Left forelimb (tissue), 1 donor: ENCODE data around the gene SRMS.
"Not testable (repeated sequence)": the region's sequence is repeated elsewhere in the genome, so short reads cannot be mapped to it uniquely, and the experiment has no call there.

Experiments used
- DNase-seq: peaks from one replicate; pipeline ENCODE4 v3.0.0-alpha.2; 2018; ENCODE audit warnings: low spot score

The SRMS gene

DNA sequence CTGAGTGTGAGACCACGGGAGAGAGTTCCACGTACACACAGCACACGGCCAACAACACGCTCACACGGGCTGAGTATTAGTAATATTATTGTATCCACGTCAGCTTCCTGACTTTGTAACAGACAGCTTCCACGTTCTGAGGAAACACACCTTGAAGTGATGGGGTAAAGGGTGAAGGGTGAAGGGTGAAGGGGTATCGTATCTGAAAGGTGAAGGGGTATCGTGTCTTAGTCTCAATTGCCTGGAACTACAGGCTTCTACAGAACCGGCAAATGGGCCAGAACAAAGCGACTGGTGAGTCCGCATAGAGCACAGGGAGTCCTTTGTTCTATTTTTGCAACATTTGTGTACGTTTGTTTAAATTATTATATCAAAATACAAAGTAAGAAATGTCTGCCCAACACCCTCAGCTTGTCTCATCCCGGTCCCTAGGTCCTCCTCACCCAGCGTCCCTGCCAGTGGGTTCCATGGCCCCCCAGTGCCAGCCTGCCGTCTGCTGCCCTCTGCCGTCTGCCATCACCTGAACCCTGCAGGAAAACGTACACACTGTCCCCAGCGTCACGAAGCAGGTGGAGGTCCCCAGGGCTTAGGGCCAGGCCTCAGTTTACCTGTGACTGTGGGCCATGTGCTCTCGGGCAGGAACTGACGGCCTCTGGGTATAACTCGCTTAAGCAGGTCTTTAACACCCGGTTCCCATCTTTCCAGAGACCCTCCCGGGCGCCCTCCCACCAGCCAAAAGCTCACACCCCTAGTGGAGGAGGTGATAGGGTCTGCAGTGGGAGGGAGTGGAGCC is 30.9 kb upstream of the SRMS start:
- no peak for DNase-seq

DNA sequence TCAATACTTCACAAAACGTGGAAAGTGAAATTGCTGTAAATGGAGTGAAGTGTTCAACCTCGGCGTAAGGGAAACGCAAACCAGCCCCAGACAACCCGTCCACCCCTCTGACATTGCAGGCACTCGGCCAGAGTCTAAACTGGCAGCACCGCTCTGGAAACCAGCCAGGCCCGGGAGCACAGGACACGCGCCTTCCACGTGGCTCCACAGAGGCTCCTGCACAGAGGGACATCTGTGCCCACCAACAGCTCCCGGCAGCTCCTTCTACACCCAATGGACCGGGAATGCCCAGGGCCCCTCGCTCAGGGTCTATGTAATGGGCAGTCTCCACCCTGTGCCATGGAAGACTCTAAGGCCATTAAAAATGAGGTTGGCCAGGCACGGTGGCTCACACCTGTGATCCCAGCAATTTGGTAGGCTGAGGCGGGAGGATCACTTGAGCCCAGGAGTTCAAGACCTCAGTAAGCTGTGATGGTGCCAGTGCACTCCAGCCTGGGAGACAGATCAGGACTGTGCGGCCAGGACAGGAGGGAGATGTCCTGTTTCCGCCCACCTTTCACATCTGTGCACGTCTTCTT is 29.9 kb upstream of the SRMS start:
- no peak for DNase-seq

DNA sequence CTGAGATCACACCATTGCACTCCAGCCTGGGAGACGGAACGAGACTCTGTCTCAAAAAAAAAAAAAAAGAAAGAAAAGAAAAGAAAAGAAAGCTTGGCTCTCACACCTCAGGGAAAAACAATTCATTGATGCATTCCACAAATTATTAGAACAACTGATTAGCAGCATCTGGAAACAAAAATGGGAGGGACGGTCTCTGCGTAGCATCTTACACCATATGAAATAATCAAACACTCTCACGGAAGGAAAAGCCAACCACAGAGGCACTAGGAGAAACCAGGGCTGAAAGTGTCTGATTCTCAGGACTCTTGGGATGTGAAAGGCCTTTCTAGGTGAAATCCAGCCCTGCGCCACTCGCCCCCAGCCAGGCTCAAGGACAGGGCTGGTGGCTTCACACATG is 28.8 kb upstream of the SRMS start:
- no peak for DNase-seq

DNA sequence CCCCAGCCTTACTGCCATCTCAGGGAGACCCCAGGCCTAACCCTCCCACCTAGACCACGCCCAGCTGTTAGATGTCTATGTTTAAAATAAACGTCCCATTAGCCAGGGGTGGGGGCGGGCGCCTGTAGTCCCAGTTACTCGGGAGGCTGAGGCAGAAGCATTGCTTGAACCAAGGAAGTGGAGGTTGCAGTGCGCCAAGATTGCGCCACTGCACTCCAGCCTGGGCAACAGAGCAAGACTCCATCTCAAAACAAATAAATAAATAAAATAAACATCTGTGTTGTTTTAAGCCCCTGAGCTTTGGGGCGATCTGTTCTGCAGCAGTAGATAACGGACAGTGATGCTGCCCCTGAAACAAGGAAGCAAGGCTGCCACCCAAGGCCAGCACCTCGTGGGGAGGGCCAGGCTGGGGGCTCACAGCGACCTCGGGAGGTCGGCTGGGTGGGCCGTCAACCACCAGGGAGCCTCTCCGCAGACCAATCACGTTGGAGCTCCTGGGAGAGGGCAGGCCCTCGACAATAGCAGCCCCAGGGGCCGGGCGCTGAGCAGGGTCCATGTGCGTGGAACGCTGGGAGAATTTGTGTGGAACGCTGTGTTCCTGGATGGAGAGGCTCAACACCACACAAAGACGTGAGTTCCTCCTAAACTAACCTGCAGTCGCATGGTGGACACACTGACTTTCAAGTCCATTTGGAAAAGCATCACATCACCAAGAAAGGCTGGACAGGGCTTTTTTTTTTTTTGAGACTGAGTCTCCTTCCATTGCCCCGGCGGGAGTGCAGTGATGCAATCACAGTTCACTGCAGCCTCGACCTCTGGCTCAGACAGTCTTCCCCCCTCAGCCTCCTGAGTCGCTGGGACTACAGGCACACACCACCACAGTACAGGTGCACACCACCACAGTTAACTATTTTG is 27.5 kb upstream of the SRMS start:
- no peak for DNase-seq

DNA sequence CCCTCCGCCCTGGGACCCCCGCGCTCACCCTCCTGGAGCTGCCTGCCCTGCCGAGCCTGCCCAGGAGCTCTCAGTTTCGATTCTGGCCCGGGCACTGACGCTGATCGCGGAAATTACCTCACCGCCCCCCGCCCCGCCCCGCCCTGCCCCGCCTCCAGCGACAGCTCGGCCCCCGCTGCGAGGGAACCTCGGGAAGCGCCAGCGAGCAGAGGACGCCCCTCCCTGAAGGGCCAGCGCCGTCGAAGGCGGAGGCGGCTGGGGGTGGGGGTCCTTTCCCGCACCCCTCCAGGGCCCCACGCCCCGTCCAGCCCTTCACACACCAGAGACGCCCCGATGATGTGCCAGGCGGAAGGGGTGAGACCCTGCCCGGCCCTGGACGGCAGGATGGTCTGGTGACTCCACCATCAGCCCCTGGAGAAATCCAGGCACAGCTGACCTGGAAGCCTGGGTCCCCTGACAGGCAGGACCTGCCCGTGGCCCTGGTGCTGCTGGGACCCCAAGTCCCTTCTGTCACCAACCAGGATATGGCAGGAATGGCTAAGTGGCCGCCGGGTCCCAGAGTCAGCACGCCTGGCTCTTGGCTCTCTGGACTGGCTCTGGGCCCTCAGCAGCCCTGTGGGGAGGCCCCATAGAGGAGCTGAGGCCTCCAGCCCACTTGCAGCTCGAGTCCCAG is 26.7 kb upstream of the SRMS start, which contains the start of gene HELZ2:
TSS of gene HELZ2 (minus strand) at position 84 of the 673 bp plus-strand sequence. CDS start 1,854 bp downstream, outside the sequence.
- peak; percentile 88 for DNase-seq

DNA sequence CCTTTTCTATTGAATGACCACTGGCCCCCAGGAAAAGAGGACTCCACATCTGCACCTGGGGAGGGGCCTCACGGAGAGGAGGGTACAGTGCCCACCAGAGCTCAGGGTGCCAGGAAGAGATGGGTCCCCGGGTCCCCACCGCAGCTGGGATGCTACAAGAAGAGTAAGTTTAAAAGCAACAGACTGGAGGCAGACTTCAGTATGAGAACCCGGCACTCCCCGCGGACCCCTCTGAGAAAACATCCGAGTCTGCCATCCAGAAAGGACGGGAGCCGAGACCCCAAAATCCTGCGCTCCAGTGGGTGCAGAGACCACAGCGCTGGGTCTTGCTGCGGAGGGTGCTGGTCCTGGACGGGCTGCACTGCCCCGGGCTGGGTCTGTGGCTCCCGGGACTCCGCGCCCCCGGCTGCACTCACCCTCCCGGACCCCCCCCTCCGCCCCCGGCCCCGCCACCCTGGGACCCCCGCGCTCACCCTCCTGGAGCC is 26.1 kb upstream of the SRMS start:
- DNase-seq: no peak

DNA sequence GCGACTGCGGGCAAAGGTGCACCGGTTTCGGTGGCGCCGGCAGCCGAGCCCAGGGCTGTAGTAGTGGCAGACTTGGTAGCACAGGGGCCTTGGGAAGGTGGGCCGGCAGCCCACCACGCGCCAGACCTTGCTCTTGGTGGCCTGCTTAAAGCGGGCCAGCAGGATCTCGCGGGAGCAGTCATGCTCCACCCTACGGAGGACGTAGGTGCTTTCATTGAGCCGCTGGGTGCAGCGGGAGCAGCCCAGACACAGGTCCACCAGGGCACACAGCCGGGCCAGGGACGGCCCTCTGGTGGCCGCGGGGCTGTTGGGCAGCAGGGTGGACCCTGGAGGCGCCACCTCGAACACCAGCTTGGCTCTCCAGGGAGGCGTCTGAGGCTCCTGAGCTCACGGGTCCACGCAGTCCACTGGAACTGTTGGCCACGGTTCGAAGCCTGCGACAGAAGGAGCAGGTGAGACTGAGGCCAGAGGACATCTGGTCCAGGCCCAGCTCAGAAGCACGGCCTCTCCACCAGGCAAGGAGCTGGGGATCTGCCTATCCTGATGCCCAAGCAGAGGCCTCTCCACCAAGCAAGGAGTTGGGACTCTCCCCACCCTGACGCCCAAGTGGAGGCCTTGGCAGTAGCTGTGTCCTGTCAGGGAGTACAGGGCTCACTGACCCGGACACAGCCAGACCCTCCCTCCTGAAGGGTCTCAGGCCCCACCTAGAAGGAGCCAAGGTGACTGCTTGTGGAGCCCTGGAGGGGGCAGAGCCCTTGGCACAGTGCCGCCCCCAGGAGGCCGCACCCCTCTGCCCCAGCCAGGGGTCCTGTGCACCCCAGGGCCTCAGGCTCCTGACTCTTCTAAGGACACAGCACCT is 25.5 kb upstream of the SRMS start:
- no peak for DNase-seq

DNA sequence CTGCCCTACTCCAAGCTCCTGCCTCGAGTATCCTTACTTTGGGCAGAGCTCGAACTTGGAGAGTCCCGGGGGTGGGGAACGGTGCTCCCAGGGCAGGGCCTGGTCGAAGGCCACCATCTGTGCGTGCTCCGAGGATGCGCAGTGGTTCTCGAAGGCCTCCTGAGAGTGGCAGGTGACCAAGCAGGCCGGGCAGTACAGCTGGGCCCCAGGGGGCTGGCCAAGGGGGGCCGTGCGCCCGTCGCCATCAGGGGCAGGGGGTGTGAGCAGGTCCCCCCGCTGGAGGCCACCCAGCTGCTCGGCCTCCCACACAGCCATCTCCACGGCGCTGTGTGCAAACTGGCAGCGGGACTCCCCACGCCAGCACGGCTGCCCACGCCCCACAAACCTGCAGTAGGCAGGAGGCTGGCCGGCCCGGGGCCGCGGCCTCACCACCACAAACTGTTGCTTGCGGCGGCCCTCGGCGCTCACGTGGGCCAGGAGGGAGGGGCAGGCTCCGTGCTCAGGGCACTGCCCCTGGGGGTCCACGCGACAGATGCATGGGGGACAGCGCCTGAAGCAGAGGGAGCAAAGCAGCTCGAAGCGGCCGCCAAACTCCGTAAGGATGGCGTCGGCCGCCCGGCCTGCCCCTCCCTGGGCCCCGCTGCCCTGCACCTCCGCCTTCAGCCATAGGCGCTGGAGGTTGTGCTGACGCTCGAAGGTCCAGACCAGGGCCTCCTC is 24.7 kb upstream of the SRMS start:
- no peak for DNase-seq

DNA sequence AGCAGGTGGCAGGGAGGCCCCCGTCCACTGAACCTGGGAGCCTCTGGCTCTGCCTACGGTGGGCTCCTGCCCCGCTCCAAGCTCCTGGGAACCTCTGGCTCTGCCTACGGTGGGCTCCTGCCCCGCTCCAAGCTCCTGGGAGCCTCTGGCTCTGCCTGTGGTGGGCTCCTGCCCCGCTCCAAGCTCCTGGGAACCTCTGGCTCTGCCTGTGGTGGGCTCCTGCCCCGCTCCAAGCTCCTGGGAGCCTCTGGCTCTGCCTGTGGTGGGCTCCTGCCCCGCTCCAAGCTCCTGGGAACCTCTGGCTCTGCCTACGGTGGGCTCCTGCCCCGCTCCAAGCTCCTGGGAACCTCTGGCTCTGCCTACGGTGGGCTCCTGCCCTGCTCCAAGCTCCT is 23.5 kb upstream of the SRMS start:
- DNase-seq: not testable (repeated sequence)

DNA sequence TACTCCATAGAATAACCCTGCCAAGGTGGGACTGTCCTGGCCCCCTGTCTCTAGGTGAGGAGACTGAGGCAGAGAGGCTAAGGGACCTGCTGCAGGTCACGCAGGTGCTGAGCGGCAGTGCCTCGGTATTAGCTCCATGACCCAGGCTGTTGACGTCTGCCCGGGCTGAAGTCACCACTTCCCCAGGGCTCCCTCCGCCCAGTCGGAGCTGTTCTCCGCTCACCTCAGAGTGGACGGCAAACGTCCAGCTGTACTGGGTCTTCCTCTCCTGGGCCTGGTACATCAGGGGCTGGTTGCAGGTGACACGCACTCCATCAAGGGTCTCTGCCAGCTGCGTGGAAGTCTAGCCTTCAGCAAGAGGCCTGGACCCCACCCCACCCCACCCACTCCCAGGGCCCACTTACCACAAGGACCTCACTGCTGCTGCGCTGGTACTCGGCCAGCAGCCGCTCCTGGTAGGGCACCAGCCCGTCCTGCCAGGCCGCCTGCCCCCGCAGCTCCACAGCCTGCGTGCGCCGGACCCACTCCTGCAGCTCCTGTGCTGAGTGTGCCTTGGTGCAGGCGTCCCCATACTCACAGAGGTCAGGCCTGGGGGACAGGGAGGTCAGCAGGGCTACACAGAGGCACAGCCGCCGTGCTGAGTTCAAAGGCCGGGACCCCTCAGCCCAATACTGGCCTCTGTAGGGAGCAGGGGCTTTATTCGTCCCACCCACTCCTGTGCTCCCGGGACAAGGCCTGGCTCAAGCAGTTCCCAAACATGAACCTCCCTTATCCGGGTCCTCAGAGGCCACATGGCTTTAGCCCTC is 22.9 kb upstream of the SRMS start:
- DNase-seq: no peak

DNA sequence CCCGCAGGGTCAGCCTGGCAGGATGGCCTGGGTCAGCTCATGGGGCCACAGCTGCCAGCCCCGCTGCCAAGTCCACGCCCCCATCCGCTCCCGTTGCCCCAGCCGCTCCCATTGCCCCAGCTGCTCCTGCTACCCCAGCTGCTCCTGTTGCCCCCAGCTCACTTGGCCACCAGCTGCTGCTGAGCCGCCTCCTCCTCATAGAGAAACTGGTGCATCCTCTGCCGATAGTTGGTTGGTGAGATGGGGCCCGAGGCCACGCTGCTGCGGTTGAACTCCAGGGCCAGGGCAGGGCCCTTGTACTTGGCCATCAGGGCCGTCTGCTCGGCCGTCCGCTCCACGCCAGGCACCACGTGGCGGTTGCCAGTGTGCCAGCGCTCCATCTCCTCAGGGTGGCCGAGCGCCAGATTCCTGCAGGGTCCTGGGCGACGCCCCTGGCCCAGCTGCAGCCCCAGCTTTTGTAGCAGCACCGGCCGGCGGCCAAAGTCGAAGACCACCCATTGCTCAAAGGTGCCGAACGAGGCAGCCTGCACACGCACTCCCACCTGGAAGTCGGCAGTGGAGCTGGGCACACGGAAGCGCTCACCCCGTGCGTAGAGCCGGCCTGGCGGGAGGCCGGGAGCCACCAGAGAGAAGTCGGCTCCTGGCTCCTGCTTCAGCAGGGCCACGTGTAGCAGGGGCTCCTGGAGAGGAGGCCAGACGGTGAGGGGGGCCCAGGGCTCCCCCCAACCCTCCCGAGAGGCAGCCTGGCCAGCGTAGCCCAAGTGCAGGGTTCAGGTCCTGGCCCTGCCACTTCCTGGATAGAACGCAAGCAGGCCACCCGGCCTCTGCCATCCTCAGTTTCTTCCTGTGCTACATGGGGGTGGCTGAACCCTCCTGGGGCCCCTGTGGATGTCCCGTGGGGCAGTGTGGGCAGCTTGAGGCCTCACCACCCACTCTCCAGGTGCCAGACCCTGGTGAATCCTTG is 21.7 kb upstream of the SRMS start:
- no peak for DNase-seq

DNA sequence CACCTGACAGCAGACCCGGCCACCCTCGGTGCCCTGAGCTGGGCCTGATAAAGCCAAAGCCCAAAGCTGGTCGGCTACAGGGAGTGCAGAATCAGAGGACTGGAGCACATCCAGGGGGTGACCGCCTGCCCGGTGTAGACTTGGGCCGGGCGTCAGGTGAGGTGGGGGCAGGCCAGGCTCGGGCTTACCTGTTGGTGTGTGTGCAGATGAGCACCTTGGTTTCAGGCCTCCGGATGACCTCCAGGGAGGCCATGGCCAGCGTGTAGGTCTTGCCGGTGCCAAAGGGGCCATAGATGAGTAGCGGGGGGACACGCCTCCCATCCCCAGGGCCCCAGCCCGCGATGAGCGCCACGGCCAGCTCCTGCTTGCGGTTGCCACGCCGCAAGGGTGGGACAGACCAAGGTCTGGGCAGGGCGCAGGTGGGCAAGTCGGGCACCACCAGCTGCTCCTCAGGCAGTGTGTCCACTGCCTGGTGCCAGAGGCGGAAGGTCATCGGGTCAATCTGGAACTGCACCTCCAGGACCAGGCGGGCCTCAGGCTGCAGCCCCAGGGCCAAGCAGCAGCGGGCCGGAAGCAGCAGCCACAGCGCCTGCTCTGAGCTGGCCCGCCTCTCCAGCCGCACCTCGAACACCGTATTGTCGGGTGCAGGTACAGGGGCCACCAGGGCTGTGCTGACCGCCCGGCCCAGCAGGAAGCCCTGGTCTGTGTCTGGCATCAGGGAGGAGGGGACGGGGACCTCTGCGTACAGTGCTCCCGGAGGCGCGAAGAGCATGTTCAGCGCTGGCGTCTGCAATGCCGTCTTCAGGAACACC is 20.8 kb upstream of the SRMS start:
- DNase-seq: no peak

DNA sequence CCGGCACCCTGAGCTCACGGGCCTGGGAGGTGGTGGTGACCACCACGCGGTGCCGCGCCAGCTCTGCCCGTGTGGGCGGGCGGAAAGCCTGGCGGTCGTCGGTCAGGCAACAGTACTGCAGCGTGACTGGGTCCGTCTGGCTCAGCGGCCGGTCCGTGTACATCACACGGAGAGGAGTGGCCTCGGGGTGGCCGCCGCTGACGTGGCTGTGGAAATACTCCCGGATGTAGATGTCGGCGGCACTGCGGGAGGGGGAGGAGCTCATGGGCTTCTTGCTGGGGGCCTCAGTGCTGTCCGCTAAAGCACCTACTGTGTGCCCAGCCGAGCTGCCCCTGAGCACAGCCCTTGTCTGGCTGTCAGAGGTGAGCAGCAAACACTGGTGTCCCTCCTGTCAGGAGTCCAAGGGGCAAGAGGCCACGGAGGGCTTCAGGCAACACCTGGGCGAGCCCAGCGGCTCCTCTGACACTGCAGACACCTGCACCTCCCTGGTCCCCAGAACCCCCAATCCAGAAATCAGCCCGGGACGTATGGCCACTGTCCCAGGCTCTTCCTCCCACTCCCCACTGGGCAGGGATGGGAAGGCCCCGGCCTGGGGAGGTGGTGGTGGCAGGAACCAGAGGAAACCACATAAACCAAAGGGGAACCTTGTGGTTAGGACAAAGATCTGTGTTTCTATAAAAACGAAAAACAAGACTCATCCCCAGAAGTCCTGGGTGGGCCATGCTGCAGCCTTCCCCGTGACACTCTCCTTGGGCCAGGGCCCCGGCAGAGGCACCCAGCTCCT is 20.0 kb upstream of the SRMS start:
- DNase-seq: no peak

DNA sequence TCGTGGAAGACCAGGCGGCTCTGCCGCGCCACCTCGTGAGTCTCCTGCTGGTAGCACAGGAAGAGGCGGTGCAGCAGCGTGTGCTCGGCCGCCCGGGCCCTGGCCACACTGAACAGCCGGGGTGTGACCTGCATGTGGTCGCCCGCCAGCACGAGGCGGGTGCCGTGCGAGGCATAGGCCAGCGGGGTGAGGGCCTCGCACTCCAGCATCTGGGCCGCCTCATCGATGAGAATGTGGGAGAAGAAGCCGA is 19.5 kb upstream of the SRMS start:
- no peak for DNase-seq

DNA sequence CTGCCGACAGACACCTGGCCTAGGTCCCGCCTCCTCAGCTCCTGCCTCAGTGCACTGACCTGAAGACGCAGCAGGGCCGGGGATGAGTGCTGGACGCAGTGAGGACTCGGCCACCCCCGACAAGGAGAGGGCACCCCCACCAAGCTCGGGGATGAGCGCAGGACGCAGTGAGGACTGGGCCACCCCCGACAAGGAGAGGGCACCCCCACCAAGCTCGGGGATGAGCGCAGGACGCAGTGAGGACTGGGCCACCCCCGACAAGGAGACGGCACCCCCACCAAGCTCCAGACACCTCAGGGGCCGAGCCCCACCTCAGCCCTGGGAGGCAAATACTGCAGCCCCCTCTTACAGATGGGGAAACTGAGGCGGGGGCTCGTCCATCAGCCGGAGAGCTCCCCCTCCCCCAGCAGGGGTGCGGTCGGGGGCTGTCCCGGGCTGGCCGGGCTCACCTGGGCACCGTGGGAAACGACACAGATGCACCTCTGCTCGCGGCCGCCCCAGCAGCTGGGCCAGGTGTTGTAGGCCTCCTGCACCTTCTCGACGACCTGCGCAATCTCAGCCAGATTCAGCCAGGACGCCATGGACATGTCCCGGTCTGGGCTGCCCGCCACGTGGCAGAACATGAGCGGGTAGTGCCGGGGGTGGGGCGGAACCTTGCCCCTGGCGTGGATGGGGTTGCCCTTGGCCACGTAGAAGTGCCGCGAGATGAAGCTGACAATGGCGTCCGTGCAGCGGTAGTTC is 19.0 kb upstream of the SRMS start:
- no peak for DNase-seq

DNA sequence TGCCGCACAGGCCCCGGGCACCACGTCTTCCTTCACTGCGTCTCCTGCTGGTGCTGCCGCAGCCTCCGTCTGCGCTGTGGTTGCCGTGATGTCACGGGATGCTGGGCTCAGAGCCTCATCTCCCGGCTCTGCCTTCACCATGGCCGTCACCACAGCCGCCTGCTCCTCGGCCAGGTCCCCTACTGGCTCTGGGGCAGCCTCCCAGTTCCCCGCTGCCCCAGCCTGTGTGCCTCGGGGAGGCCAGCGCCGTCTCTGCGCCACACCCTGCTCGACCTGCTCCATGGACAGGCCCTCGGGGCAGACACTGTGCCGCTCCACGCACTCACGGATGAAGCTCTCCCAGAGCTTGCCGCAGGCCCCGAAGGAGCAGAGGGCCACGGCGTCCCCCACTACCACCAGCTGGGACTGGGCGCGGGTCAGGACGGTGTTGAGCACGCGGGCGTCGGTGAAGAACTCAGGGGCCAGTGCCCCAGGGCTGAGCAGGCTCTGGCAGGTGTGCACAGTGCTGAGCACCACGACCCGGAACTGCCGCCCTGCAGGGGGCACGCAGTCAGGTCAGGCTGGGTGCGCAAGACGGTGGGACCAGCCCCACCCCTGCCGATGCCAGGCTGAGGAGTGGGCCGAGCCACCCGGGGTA is 18.3 kb upstream of the SRMS start:
- no peak for DNase-seq
